ENCODE results near the gene UBQLN1.
"Not testable (repeated sequence)": the region's sequence is repeated elsewhere in the genome, so short reads cannot be mapped to it uniquely, and the experiment has no call there.

DNA sequence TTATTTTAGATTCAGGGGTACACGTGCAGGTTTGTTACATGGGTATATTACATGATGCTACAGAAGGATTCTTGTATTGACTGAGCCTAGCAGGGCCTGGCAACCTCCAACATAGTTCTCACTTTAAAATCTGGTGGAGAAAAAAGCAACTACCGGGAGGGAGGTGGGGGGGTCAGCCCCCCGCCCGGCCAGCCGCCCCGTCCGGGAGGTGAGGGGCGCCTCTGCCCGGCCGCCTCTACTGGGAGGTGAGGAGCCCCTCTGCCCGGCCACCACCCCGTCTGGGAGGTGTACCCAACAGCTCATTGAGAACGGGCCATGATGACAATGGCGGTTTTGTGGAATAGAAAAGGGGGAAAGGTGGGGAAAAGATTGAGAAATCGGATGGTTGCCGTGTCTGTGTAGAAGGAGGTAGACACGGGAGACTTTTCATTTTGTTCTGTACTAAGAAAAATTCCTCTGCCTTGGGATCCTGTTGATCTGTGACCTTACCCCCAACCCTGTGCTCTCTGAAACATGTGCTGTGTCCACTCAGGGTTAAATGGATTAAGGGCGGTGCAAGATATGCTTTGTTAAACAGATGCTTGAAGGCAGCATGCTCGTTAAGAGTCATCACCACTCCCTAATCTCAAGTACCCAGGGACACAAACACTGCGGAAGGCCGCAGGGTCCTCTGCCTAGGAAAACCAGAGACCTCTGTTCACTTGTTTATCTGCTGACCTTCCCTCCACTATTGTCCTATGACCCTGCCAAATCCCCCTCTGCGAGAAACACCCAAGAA, 21.0 kb upstream of the UBQLN1 start:
- TF ChIP-seq, protein P1, sequence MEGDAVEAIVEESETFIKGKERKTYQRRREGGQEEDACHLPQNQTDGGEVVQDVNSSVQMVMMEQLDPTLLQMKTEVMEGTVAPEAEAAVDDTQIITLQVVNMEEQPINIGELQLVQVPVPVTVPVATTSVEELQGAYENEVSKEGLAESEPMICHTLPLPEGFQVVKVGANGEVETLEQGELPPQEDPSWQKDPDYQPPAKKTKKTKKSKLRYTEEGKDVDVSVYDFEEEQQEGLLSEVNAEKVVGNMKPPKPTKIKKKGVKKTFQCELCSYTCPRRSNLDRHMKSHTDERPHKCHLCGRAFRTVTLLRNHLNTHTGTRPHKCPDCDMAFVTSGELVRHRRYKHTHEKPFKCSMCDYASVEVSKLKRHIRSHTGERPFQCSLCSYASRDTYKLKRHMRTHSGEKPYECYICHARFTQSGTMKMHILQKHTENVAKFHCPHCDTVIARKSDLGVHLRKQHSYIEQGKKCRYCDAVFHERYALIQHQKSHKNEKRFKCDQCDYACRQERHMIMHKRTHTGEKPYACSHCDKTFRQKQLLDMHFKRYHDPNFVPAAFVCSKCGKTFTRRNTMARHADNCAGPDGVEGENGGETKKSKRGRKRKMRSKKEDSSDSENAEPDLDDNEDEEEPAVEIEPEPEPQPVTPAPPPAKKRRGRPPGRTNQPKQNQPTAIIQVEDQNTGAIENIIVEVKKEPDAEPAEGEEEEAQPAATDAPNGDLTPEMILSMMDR (IDR thresholded peaks at IDR 0.05): not testable (repeated sequence)
- not testable (repeated sequence) for TF ChIP-seq POLR2AphosphoS5 (IDR thresholded peaks at IDR 0.05); EP300 (IDR thresholded peaks at IDR 0.05; ENCODE audit: low read depth)

Data from transverse colon (tissue), 4 donors.